ENCODE data around the gene MRPS7.

MRPS7 gene

GRCh38 chr17:75313941-75314551 is 52.4 kb downstream of the MRPS7 start:
- DNase-seq (ENCODE audit: low spot score), result no peak

GRCh38 chr17:75315541-75316243 is 54.0 kb downstream of the MRPS7 start:
- peak; percentile 32 for DNase-seq (ENCODE audit: low spot score)
